K562 (cell line): ENCODE measurements around the gene SHC1. TPM values are rescaled to one million over a fixed set of nuclear protein-coding genes. Genes with fewer than 3 reads are reported as not detected.

Source experiments
- AFF1 ChIP-seq, 2 experiments: fragments of 450-650 bp; IDR thresholded peaks; 2 replicates each; pipeline ENCODE4 v1.6.1; 2018; ENCODE audit warnings: mild to moderate bottlenecking in 2 of 2, low read depth in 1 of 2; ENCODE audit not compliant: partially characterized antibody in 2 of 2
- CBX1 ChIP-seq: sonication (generic); IDR thresholded peaks from 2 replicates; pipeline ENCODE4 v1.6.1; 2016; ENCODE audit warnings: antibody characterized with exemption, low read depth, mild to moderate bottlenecking
- COPS2 ChIP-seq: fragments of 450-650 bp; conservative IDR thresholded peaks from 2 replicates; pipeline ENCODE4 v1.6.1; 2016; ENCODE audit warnings: mild to moderate bottlenecking, moderate library complexity
- GABPB2 ChIP-seq: fragments of 250-450 bp; sonication (Bioruptor Pico); conservative IDR thresholded peaks from 2 replicates; pipeline ENCODE4 v1.5.1; 2021; ENCODE audit warnings: mild to moderate bottlenecking
- KLF13 ChIP-seq: fragments of 450-650 bp; IDR thresholded peaks from 2 replicates; pipeline ENCODE4 v1.6.1; 2016; ENCODE audit warnings: missing genetic modification characterization, low read depth, mild to moderate bottlenecking, missing compliant biosample characterization, moderate library complexity, borderline replicate concordance
- MECOM ChIP-seq: fragments of 250-450 bp; sonication (Bioruptor Pico); IDR thresholded peaks from 2 replicates; pipeline ENCODE4 v1.8.0; 2022; ENCODE audit warnings: inconsistent platforms
- POLR2AphosphoS5 ChIP-seq: IDR thresholded peaks from 2 replicates; pipeline ENCODE4 v1.6.1; 2011; ENCODE audit warnings: mild to moderate bottlenecking, low read depth, low read length, moderate library complexity; ENCODE audit not compliant: control insufficient read depth, insufficient read depth
- PRMT5 ChIP-seq: sonication (generic); formaldehyde crosslinking; IDR thresholded peaks from 2 replicates; pipeline ENCODE4 v1.5.0; 2020; ENCODE audit warnings: missing genetic modification reagents
- PURB ChIP-seq: sonication (generic); formaldehyde crosslinking; IDR thresholded peaks from 2 replicates; pipeline ENCODE4 v1.9.0; 2021; ENCODE audit warnings: low read depth, mild to moderate bottlenecking, missing genetic modification reagents
- RAD21 ChIP-seq, 2 experiments: fragments of 250-450 bp in 1 of 2; fragments of 450-650 bp in 1 of 2; sonication (Bioruptor Pico) in 1 of 2; formaldehyde crosslinking in 1 of 2; IDR thresholded peaks in 1 of 2; conservative IDR thresholded peaks in 1 of 2; 2 replicates each; pipeline versions ENCODE4 v1.4.0 to v1.8.0; 2020 to 2022; ENCODE audit warnings: mild to moderate bottlenecking in 2 of 2, moderate library complexity in 1 of 2
- SAFB2 ChIP-seq: fragments of 200-400 bp; formaldehyde crosslinking; IDR thresholded peaks from 2 replicates; pipeline ENCODE4 v1.6.1; 2018; ENCODE audit warnings: borderline replicate concordance, low read length, low read depth, moderate library complexity; ENCODE audit not compliant: severe bottlenecking
- SMARCA5 ChIP-seq: fragments of 450-650 bp; IDR thresholded peaks from 2 replicates; pipeline ENCODE4 v1.6.1; 2016
- SMARCE1 ChIP-seq: fragments of 450-650 bp; IDR thresholded peaks from 2 replicates; pipeline ENCODE4 v1.7.1; 2016; ENCODE audit warnings: mild to moderate bottlenecking
- STAG1 ChIP-seq: sonication (generic); formaldehyde crosslinking; IDR thresholded peaks from 2 replicates; pipeline ENCODE4 v1.5.0; 2020; ENCODE audit warnings: missing genetic modification reagents, borderline replicate concordance
- TAF15 ChIP-seq: fragments of 200-400 bp; formaldehyde crosslinking; IDR thresholded peaks from 2 replicates; pipeline ENCODE4 v1.6.1; 2017; ENCODE audit warnings: mild to moderate bottlenecking, low read depth, low read length, moderate library complexity
- ZNF449 ChIP-seq: fragments of 250-450 bp; sonication (Bioruptor Pico); IDR thresholded peaks from 2 replicates; pipeline ENCODE4 v1.8.0; 2022; ENCODE audit warnings: moderate library complexity, mild to moderate bottlenecking, inconsistent platforms
- ZNF518B ChIP-seq: fragments of 250-450 bp; sonication (Bioruptor Pico); IDR thresholded peaks from 2 replicates; pipeline ENCODE4 v1.5.0; 2021; ENCODE audit warnings: mild to moderate bottlenecking, moderate library complexity
- ZNF583 ChIP-seq: fragments of 250-450 bp; sonication (Bioruptor Pico); IDR thresholded peaks from 2 replicates; pipeline ENCODE4 v1.4.0; 2020
- ZNF830 ChIP-seq: fragments of 250-450 bp; sonication (Bioruptor Pico); IDR thresholded peaks from 2 replicates; pipeline ENCODE4 v1.5.0; 2021; ENCODE audit warnings: mild to moderate bottlenecking
- polyA plus RNA-seq, 8 experiments: library from polyadenylated mRNA; depleted of rRNA in 4 of 8; stranded (reverse) in 5 of 8; unstranded in 3 of 8; fragments of >200 nt; fragmentation: Nextera tagmentation in 2 of 8; fragmentation: Illumina TruSeq in 1 of 8; extraction: Ambion mirVana in 2 of 8; extraction: Trizol in 1 of 8; gene quantifications; 2 replicates each; pipeline versions ENCODE4 v1.2.1 to v1.2.3, GENCODE V29; 2011 to 2014; ENCODE audit warnings: inconsistent platforms in 1 of 8, missing spikeins in 1 of 8
- total RNA-seq, 7 experiments: library from RNA; depleted of rRNA in 6 of 7; stranded (reverse); fragments of >200 nt in 6 of 7; fragmentation: Illumina TruSeq in 2 of 7; extraction: Trizol in 2 of 7; gene quantifications; 2 replicates each; pipeline versions ENCODE4 v1.2.1 to v1.2.3, GENCODE V29; 2011 to 2021; ENCODE audit warnings: low replicate concordance in 1 of 7

The SHC1 gene
- total and polyA plus RNA-seq, 9 of the 15 experiments (the other 6 are each of a cell fraction or from before 2014, with no cell fraction given): 4.1 to 113 (median 51.9) TPM

- TF ChIP-seq ZNF449 (CRISPR knock-in tag): no peak
- TF ChIP-seq COPS2: no peak
- no peak for TF ChIP-seq PURB (CRISPR knock-in tag)
- TF ChIP-seq POLR2AphosphoS5: no peak; the same call in 1 of the 2 replicates
- TF ChIP-seq SMARCA5: no peak
- no peak for TF ChIP-seq MECOM (CRISPR knock-in tag)
- no peak for TF ChIP-seq STAG1
- peak in 1 of 2 experiments; percentile 96 for TF ChIP-seq AFF1 (IDR thresholded peaks at IDR 0.05; ENCODE audit: low read depth in 1 of 2, partially characterized antibody in 2 of 2)
- peak; percentile 17 to 40; a peak in 2 of 4 replicates for TF ChIP-seq RAD21 (CRISPR knock-in tag; conservative IDR thresholded peaks at IDR 0.05 in 1 of 2, IDR thresholded peaks at IDR 0.05 in 1 of 2)
- no peak for TF ChIP-seq ZNF830 (CRISPR knock-in tag)
- TF ChIP-seq SMARCE1: no peak
- TF ChIP-seq PRMT5 (CRISPR knock-in tag): no peak
- no peak for TF ChIP-seq TAF15
- TF ChIP-seq SAFB2: no peak
- no peak for TF ChIP-seq ZNF583 (CRISPR knock-in tag)
- no peak for TF ChIP-seq KLF13
- TF ChIP-seq CBX1: no peak
- no peak for TF ChIP-seq ZNF518B
- no peak for TF ChIP-seq GABPB2 (CRISPR knock-in tag)
Measured at GRCh38 chr1:155001675-155002463, 31.3 kb upstream of the SHC1 start (continued).
